Lower leg skin (tissue), 4 donors: ENCODE results near the gene NFAM1. TPM values are rescaled to one million over a fixed set of nuclear protein-coding genes. Genes with fewer than 3 reads are reported as not detected.

Source experiments
- DNase-seq, 2 donors: peaks; one replicate each; pipeline ENCODE4 v3.0.0-alpha.2; 2019; ENCODE audit warnings: low spot score in 2 of 2
- H3K4me3 ChIP-seq: fragments of 200-600 bp; sonication (generic); 2 replicates; pipeline ENCODE4 v1.5.1; 2017; ENCODE audit warnings: mild to moderate bottlenecking, low read depth; ENCODE audit not compliant: poor library complexity, severe bottlenecking
- CTCF ChIP-seq, 3 donors: fragments of 450-650 bp; IDR thresholded peaks; one replicate each; pipeline ENCODE4 v1.5.1; 2016; ENCODE audit warnings: antibody characterized with exemption in 3 of 3, mild to moderate bottlenecking in 3 of 3, moderate library complexity in 2 of 3
- POLR2A ChIP-seq, 2 donors: fragments of 450-650 bp; IDR thresholded peaks; one replicate each; pipeline ENCODE4 v1.6.1; 2016 to 2017; ENCODE audit warnings: antibody characterized with exemption in 2 of 2, mild to moderate bottlenecking in 1 of 2, moderate library complexity in 1 of 2
- WGBS, 2 donors: methylation state at CpG; one replicate each; pipeline ENCODE4 v1.1.5; 2018; 5-methylcytosine and 5-hydroxymethylcytosine counted together
- intact Hi-C: fragments of 100-400 bp; cut with DNase I; formaldehyde crosslinking; loops from one replicate; pipeline ENCODE4 v1.15.0; 2023; ENCODE audit warnings: low total_unique reads
- total RNA-seq, 4 donors: library from RNA; depleted of rRNA; stranded (reverse); fragments of >200 nt; gene quantifications; one replicate each; pipeline ENCODE4 v1.1.0, GENCODE V29; 2016

NFAM1 gene
- total RNA-seq, 4 donors from 2014 or later = 1.2 to 2.5 (median 1.3) TPM

DNA sequence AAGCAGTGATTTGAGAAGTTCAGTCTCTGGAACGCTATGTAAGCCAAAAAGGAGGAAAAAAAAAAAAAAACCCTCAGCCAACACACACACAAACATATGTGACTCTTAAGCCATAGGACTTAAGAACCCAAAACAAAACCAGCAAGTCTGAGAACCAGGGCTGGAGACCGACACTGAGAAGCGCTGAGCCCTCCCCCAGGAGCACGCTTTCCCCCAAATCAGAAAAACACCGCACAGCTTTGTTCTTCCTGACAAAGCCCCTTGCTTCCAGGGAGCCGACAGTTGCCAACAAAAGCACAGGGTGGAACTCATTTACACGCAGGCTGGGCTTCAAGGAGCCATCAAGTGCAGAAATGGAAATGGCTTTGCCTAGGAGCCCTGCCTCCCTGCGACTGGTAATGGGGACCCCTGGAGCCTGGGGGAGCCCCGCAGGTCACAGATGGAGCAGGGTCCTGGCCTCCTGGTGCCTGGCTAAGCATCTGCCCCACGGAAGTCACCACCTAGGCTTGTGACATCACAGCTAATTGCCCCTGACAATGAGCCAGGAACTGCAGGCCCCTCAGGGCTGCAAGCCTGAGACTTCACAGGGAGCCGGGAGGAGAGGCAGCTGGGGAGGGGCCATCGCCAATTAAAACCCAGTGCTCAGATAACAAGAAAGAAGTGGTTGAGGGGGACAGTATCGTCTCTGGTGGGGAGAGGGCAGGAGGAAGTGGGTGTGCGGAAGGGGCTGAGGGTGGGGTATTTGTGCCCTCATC, 66.9 kb downstream of the NFAM1 start:
- 16 to 18% methylated on average over 13 to 14 of the region's 14 CpGs for WGBS, 2 donors
- TF ChIP-seq CTCF (IDR thresholded peaks at IDR 0.05) = no peak
- no peak for TF ChIP-seq POLR2A (IDR thresholded peaks at IDR 0.05)
- intact Hi-C loops = no loop called here
- no peak overlapping the region for H3K4me3 ChIP-seq
- no peak for DNase-seq

- no peak for DNase-seq
- 26 to 36% methylated on average over 13 of the region's 13 CpGs for WGBS, 2 donors
- H3K4me3 ChIP-seq = no peak overlapping the region
- TF ChIP-seq POLR2A (IDR thresholded peaks at IDR 0.05) (no peak), CTCF (IDR thresholded peaks at IDR 0.05) (no peak)
- intact Hi-C loops = no loop called here
These were observed 67.5 kb downstream of the NFAM1 start for GRCh38 chr22:42364604-42365110.

GRCh38 chr22:42363892-42364291, 68.3 kb downstream of the NFAM1 start:
- H3K4me3 ChIP-seq = no peak overlapping the region
- no peak for DNase-seq
- TF ChIP-seq POLR2A (IDR thresholded peaks at IDR 0.05) (no peak), CTCF (IDR thresholded peaks at IDR 0.05) (no peak)
- whole genome bisulfite sequencing, 2 donors = 78 to 83% methylated on average over 6 of the region's 6 CpGs
- intact Hi-C loops = no loop called here

GRCh38 chr22:42361523-42361922, 70.7 kb downstream of the NFAM1 start:
- no peak overlapping the region for H3K4me3 ChIP-seq
- DNase-seq = no peak
- intact Hi-C loops = no loop called here
- no peak for TF ChIP-seq POLR2A (IDR thresholded peaks at IDR 0.05)
- no peak for TF ChIP-seq CTCF (IDR thresholded peaks at IDR 0.05)
- 90 to 94% methylated on average over 10 of the region's 10 CpGs for WGBS, 2 donors

DNA sequence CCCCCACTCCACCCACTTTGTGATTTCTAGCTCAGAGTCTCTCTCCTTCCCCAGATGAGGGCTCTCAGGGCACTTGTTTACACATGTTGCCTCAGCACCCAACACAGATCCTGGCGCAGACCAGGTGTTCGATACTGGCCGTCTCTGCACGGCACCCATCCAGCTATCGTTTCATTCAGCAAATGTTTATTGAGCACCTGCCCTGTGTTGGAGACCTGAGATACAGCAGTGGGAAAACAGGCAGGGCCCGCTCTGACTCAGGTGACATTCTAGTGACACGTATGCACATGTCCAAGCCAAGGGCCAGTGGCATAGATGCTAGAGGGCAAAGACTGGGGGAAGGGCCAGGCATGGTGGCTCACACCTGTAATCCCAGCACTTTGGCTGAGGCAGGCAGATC, 71.9 kb downstream of the NFAM1 start:
- WGBS, 2 donors = 47 to 53% methylated on average over 7 of the region's 7 CpGs
- TF ChIP-seq POLR2A (IDR thresholded peaks at IDR 0.05) (no peak), CTCF (IDR thresholded peaks at IDR 0.05) (no peak)
- intact Hi-C loops = no loop called here
- no peak for DNase-seq
- no peak overlapping the region for H3K4me3 ChIP-seq
